K562 (cell line): ENCODE results near the gene NUAK1. TPM values are rescaled to one million over a fixed set of nuclear protein-coding genes. Genes with fewer than 3 reads are reported as not detected.

Experiments
- DACH1 ChIP-seq: fragments of 450-650 bp; IDR thresholded peaks from 2 replicates; pipeline ENCODE4 v1.6.1; 2018; ENCODE audit not compliant: partially characterized antibody
- HDGF ChIP-seq: fragments of 450-650 bp; IDR thresholded peaks from 2 replicates; pipeline ENCODE4 v1.6.1; 2016
- PHF8 ChIP-seq: fragments of 200-600 bp; sonication (generic); IDR thresholded peaks from 2 replicates; pipeline ENCODE4 v1.6.1; 2012; ENCODE audit warnings: mixed run types, mild to moderate bottlenecking, inconsistent platforms, low read length, moderate library complexity, borderline replicate concordance
- POLR3G ChIP-seq: IDR thresholded peaks from 2 replicates; pipeline ENCODE4 v1.6.1; 2011; ENCODE audit not compliant: insufficient read length, insufficient replicate concordance; ENCODE audit errors: extremely low read depth
- POU5F1 ChIP-seq: fragments of 150-350 bp; IDR thresholded peaks from 2 replicates; pipeline ENCODE4 v1.6.1; 2014; ENCODE audit warnings: borderline replicate concordance, low read length, low read depth, mild to moderate bottlenecking; ENCODE audit not compliant: partially characterized antibody
- ZNF3 ChIP-seq: fragments of 250-450 bp; sonication (Bioruptor Pico); IDR thresholded peaks from 2 replicates; pipeline ENCODE4 v1.5.0; 2021; ENCODE audit warnings: mild to moderate bottlenecking, moderate library complexity
- polyA plus RNA-seq, 8 experiments: library from polyadenylated mRNA; depleted of rRNA in 4 of 8; stranded (reverse) in 5 of 8; unstranded in 3 of 8; fragments of >200 nt; fragmentation: Nextera tagmentation in 2 of 8; fragmentation: Illumina TruSeq in 1 of 8; extraction: Ambion mirVana in 2 of 8; extraction: Trizol in 1 of 8; gene quantifications; 2 replicates each; pipeline versions ENCODE4 v1.2.1 to v1.2.3, GENCODE V29; 2011 to 2014; ENCODE audit warnings: inconsistent platforms in 1 of 8, missing spikeins in 1 of 8
- total RNA-seq, 7 experiments: library from RNA; depleted of rRNA in 6 of 7; stranded (reverse); fragments of >200 nt in 6 of 7; fragmentation: Illumina TruSeq in 2 of 7; extraction: Trizol in 2 of 7; gene quantifications; 2 replicates each; pipeline versions ENCODE4 v1.2.1 to v1.2.3, GENCODE V29; 2011 to 2021; ENCODE audit warnings: low replicate concordance in 1 of 7
- TF ChIP-seq, protein P1 (sequence below): fragments of 250-450 bp; sonication (Bioruptor Pico); IDR thresholded peaks from 2 replicates; pipeline ENCODE4 v1.4.0; 2020; ENCODE audit warnings: mild to moderate bottlenecking, moderate library complexity
- TF ChIP-seq, protein P2 (sequence below): fragments of 450-650 bp; IDR thresholded peaks from one replicate; pipeline ENCODE4 v1.6.1; 2018; ENCODE audit warnings: mild to moderate bottlenecking, moderate library complexity; ENCODE audit not compliant: partially characterized antibody

The NUAK1 gene
- total and polyA plus RNA-seq, 9 of the 15 experiments (the other 6 are each of a cell fraction or from before 2014, with no cell fraction given): 0.02 TPM; not detected in 8

DNA sequence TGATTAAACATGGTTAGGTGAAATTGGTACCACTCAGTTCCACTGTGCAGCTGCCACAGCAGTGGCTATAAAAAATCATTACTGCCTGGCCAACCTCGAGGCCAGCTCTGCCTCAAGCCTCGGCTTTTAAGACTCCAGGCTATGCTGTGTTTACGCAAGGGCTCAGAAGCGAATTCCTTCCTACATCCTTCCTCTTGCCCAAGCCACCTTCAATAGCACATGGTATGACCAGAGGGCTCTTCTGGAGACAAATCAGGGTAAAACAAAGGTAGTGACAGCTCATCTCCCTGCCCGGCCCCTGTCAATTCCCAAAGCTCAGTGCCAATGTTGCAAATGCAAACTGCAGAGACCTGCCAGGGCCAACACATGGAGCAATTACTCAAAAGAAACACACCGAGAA is 31.9 kb downstream of the NUAK1 start (continued):
- TF ChIP-seq, protein P1, sequence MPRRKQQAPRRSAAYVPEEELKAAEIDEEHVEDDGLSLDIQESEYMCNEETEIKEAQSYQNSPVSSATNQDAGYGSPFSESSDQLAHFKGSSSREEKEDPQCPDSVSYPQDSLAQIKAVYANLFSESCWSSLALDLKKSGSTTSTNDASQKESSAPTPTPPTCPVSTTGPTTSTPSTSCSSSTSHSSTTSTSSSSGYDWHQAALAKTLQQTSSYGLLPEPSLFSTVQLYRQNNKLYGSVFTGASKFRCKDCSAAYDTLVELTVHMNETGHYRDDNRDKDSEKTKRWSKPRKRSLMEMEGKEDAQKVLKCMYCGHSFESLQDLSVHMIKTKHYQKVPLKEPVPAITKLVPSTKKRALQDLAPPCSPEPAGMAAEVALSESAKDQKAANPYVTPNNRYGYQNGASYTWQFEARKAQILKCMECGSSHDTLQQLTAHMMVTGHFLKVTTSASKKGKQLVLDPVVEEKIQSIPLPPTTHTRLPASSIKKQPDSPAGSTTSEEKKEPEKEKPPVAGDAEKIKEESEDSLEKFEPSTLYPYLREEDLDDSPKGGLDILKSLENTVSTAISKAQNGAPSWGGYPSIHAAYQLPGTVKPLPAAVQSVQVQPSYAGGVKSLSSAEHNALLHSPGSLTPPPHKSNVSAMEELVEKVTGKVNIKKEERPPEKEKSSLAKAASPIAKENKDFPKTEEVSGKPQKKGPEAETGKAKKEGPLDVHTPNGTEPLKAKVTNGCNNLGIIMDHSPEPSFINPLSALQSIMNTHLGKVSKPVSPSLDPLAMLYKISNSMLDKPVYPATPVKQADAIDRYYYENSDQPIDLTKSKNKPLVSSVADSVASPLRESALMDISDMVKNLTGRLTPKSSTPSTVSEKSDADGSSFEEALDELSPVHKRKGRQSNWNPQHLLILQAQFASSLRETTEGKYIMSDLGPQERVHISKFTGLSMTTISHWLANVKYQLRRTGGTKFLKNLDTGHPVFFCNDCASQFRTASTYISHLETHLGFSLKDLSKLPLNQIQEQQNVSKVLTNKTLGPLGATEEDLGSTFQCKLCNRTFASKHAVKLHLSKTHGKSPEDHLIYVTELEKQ (CRISPR knock-in tag): no peak
- TF ChIP-seq, protein P2, sequence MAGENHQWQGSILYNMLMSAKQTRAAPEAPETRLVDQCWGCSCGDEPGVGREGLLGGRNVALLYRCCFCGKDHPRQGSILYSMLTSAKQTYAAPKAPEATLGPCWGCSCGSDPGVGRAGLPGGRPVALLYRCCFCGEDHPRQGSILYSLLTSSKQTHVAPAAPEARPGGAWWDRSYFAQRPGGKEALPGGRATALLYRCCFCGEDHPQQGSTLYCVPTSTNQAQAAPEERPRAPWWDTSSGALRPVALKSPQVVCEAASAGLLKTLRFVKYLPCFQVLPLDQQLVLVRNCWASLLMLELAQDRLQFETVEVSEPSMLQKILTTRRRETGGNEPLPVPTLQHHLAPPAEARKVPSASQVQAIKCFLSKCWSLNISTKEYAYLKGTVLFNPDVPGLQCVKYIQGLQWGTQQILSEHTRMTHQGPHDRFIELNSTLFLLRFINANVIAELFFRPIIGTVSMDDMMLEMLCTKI: no peak
- no peak for TF ChIP-seq POU5F1
- no peak for TF ChIP-seq DACH1
- TF ChIP-seq POLR3G: no peak
- TF ChIP-seq HDGF: no peak
- TF ChIP-seq ZNF3 (CRISPR knock-in tag): no peak
- no peak for TF ChIP-seq PHF8
